Limb (tissue), 2 donors: ENCODE results near the gene KIAA1217.

Source experiments
- DNase-seq, 2 donors: peaks; one replicate each; pipeline ENCODE4 v3.0.0-alpha.2; 2016; ENCODE audit errors: extremely low spot score in 2 of 2

KIAA1217 gene

DNA sequence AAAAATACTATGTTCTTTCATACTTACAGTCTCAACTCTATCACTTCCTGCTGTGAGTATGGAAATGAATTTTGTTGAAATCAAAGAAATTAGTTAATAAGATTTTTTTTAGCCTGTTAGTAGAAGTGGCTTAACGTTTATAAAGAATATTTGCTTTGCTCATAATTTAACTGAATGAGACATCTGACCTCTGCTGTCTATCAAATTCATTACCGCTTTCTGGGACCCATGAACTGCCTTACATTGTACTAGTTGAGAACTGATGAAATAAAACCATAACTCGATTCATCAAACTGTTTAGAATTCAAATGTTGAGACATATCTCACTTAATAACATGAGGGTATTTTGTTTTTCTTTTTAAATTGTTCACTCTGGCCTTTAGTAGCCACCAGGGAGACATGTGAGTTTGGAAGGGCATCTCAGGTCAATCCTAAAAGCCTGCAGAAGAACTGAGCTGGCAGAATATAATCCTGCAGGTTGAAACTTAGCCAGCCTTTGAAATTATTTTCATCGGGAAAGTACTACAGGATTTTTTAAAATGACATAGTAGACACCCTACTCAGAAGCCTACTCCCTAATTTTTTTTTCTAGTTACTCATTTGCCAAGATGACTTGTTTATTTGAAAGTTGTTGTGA, 78.7 kb downstream of the KIAA1217 start:
- DNase-seq, result no peak

DNA sequence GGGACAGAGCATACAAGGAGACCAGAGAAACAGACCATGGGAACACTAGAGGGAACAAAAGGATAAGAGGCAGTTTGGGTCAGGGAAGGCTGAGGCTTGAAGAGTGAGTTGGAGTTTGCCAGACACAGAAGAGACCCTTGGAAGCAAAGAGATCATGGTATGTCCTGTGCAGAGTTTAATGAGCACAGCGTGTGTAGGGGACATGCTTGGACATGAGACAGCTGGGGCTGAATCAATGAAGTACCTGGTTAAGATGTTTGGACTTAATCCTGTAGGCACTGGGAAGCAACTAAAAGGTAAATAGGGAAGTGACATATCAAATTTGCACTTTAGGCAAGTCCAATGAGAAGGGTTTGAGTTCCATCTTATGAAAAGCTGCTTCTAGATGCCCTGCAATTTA, 79.6 kb downstream of the KIAA1217 start:
- no peak for DNase-seq

DNA sequence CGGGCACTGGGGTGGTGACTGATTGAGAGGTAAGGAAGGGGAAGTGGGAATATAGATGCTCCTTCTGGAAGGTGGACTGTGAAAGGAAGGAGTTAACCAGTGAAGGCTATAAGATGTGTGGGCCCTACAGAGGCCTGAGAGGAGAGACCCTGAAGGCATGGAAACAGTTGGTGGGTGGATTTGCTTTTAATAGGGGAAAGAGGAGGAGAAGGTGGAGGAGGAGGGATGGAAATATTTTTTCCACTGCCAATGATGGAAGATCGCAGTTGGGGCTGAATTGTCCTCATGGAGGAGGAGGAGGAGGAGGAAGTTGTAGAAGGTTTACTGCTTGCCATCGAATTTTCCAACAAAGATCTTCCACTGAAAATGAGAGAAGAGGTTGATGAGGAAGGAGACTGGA, 80.3 kb downstream of the KIAA1217 start:
- DNase-seq, result no peak

DNA sequence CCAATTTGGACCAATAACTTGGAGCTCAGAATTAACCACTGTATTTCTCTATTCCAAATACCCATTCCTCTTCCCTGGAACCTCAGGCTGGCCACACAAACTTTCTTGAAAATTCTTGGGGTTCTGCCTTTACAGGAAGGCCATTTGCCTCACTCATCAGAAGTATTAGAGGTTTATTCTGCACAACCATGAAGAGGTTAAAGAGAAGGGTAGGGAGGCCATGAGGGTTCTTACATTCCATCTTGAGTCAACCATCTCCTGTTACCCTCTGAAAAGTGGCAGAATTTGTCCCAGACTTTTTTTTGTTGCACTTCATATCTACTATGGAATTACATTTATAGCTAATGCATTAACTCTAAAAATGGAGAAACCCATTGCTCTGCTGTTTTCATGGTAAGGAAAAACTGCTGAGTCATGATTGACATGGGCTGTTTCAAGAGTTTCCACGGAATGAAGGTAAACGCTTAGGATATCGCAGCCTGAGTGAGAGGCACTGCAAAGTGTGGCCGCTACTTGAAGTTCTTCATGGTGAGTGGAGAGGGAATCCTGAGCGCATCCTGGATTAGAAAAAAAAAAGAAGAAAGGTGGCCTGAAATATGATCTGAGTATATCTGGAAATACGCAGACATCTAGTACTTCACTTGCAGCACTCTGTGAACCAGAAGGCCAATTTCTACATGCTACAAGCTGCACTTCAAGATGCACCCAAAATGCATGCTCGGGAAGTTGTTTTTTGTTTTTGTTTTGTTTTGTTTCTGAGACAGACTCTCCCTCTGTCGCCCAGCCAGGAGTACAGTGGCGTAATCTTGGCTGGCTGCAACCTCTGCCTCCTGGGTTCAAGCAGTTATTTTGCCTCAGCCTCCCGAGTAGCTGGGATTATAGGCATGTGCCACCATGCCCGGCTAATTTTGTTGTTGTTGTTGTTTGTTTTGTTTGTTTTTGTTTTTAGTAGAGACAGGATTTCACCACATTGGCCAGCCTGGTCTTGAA, 83.7 kb downstream of the KIAA1217 start:
- no peak for DNase-seq

DNA sequence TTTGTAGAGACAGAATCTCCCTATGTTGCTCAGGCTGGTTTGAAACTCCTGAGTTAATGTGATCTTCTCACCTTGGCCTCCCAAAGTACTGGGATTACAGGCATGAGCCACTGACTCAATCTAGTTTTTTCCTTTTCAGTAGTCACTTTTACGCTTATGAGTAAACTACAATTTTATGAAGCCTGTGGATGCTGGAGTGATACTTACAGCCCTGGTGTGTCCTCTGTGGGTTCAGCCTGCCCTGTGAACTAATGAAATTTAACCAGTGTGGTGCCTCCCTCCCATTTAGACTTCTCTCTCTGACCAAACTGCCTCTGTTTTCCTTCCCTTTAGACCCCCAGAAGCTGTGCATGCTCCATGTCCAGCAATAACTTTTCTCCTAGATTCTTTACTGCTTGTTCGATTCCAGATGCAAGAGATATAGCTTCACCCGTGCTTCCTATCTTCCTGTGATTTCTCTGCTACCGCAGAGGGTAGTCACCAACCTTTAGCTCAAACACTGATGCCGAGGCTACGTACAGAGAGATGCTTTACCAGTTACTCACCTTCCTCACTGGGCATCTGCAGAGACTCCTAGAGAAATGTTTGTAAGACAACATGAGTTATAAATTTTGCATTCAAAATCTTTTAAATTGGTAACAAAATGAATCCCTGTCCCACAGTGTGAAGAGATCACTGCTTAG, 90.8 kb downstream of the KIAA1217 start:
- no peak for DNase-seq

DNA sequence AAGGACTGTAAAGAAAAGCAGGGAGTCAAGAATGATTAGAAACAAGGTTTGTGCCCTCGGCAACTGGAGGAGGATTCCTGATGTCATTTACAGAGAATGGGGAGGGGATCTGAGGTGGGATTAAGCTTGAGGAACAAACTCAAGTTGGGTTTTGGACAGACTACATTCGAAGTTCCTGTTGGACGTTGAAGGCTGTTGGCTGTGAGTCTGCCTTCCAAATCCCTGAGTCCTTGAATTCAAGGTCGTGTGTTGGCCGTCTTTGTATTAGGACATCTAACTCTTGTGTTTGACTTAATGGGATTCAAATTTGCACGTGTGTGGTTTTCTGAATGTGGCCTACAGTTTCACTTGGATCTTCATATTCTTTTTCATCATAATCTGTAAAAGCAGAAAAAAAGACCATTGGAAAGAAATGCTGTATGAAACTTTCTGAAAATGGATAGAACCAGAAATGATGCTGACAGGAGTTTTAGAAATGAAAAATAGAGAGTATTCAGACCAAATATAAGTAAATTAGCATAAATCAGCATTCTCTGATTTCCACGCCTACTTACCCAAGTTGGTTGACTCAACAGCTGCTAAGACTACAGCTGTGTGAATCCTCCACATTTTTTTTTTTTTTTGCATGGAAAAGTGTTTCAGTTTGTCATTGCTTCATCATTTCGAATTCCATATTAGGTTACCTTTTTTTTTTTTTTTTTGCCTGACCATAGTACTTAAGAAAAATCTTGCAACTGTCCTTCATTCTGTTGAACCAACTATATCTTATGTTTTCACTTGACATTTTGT, 94.8 kb downstream of the KIAA1217 start:
- peak in 1 of 2 donors; percentile 15 for DNase-seq

DNA sequence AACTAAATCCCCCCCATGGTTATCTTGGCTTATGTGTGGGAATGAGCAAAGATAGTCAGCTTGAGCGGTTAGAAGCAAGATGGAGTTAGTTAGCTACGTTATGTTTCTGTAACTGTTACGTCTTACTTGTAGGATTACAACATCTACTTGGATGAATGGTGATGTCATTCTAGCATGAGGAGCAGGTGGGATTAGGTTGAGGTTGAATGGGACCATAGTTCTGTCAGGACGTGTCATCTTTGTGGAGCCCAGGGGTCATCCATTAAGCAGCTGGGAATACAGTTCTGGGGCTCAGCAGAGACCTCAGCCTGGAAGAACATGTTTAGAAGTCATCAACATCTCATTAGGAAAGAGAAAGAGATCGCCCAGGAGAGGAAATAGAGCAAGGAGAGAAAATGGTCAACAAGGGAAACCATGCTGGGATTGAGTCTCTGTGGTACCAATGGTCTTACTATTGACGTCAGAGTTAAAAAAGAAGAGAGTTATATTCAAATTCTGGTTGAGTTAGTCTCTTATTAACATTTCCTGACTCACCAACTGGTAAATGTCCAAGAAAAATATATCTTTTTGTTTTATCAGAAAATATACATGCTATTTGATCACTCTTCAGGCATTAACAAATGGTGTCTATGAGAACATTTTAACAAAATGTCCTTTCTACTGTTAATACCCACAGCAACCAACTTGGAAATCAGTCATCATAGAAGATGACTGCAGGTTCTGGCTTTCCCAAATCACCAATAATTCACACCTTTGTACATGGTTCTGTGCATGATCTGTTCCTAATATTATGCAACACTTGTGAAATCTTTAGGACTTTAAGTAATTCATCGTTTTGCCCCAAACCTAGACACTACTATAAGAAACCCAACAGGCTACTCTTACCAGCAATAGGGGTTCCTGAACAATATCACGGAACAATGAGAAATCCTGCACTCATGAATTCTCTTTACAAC, 96.9 kb downstream of the KIAA1217 start:
- no peak for DNase-seq

DNA sequence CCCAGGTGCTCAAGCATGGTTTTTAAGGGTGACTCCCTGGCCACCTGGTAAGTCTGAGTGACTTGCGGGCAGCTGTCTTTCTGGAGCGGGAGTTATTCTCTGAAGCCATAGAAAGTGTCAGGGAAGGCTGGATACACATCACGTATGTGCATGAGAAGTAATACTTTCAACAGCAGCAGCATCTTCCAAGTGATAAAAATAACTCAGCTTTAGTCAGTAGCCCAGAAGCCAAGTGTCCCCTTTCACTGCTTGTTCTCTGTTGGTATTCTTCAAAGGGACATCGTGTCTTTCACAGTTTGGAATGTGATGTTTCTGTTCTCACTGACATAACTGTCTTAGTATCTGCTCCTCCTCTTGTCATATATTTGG, 97.6 kb downstream of the KIAA1217 start:
- peak in 1 of 2 donors; percentile 30 for DNase-seq

DNA sequence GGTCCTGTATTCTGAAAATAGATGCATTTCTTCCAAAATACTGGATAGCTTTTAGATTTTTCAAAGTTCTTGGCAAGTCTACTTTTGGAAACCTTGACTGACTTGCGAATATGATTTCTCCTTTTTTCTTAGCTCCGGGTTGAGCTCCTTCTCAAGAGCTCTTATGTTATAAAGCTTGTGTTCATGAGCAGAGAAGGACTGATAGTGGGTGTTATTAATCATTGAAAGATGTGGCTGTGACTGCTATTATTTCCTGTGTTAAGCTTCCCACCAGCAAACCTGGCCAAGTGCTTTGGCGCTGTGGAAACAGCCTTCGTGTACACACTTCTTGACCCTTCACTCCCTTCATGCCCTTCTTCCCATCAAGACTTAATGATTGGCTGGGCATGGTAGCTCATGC, 98.2 kb downstream of the KIAA1217 start:
- DNase-seq, result no peak

DNA sequence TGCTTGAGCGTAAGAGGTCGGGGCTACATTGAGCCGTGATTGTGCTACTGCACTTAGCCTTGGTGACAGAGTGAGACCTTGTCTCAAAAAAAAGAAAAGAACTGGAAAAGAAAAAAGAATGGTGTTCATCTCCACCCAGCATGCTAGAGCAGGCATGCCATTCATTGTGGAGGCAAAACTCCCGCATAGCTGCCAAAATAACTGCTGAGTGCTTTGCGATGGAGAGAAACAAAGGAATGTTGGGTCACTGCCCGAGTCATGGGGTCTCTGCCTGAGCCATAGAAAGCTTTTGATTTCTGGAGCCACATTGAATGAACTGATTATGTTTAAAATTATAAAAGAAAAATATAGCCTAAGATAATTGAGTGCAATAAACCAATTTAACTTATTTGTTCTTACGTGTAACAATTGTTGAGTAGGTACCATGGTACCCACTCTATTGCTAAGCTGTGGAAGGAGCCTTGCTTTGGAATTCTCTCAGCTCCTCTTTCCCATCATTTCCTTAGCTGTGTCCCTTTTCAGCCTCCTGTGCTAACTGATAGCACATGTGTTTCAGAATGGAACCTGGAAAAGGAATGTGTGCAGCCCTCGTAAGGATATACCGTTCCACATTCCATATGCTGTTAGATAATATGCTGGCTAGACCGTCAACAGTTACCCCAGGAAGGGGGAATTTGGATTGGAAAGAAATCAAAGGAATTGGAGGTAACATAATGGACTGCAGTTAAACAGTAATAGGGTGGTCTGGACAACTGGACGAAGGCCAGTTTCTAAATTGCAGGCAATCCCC, 99.0 kb downstream of the KIAA1217 start:
- DNase-seq, result peak; percentile 42 to 48

DNA sequence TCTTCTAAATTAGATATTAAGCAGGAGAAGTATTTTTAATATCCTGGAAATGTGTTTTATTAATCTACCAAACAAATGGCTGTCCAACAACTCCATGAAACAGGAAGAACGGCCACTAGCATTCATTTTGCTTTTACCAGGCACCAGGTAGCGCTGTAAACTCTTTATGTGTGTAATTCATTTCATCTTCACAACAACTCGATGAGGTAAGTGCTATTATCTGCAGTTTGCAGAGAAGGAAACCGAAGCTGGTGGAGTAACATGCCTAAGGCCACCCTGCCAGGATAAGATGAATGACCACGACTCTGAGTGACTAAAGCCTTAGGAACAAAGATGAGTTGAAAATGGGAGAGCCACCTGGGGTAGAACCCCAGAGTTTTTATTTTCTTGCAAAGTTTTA, 101.2 kb downstream of the KIAA1217 start:
- no peak for DNase-seq

DNA sequence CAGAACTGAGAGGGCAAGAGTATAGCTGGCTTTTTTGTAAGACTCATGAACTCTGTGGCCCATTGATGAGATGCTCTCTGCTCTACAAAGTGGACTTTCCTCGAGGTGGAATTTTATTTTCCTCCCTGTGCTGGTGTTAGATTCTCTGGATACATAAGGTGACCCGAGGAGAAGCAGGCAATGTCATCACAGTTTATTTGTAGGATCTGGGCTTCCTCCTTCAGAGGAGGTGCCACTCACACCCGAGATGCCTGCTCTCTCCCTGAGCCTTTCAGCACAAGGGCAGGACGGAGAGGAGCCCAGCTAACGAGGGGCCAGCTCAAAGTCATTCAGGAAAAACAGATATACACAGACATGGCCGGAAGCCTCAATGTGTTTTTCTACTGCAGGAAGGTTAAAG, 103.0 kb downstream of the KIAA1217 start:
- DNase-seq, result no peak

DNA sequence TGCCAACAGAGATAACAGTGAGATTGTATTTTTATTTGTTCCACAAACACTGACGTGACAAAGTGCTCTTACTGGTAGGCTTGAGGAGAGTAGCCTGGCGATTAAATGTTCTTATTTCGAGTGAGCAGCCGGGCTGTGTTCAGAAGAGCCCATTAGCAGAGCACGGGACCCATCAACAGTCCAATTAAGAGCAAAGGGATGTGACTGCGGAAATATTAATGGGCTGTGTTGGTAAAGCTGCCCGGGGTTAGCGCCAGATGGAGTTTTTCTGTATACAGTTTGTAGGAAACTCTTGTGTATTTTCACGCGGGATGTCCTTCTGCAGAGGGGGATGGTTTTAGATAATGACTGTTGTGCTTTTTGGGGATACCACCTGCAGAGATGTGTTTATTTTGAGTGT, 104.3 kb downstream of the KIAA1217 start:
- no peak for DNase-seq

DNA sequence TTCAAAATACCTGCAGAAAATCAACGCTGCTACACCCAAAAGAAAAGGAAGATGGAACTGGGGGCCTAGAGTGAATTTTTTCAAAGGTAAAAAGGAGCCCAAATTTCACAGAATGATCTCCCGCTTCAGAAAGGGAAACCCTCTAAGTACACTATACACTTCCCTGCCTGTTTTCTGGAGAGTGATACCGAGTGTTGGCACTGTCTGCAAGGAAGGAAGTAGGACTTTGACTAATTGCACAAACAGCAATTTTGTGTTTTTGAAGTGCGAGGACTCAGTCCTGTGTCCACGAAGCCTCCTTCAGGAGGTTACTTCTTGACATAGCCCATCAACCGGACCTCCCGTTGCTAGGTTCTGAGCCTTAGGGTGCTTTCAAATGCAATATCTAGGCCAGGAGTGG, 106.3 kb downstream of the KIAA1217 start:
- DNase-seq, result no peak

DNA sequence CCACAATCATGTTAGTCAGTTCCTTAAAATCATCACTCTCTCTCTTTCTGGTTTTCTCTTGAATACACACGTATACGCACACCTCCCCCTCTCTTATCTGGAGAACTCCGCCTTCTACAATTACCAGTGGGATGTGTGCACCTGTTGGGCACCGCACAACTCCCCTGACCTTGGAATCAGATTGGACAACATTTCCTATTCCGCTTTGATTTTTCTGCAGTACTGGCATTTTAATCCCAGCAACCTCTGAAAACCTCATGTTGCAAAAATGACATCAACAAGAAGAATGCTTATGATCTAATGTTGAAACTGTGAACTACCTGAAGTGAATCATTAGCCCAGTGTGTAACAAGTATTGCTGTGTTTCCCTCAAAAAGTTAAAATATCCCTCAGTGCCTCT, 109.6 kb downstream of the KIAA1217 start:
- no peak for DNase-seq

DNA sequence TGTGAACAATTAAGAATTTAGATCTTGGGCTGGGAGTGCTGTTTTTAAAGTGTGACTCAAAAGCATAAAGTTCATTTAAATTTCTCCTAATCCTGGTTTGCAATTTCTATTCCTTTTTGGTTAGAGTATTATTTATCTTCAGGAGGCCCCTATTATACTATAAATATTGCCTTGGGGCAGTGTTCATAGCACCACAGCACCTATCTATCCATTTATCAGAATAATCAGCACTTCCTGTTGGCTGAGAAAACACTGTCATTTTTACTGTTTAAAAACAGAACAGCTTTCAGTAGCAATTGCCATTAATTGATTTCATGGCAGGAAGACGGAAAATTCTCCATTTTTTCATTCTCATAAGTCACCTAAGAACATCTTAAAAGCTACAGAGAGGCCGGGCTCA, 111.4 kb downstream of the KIAA1217 start:
- DNase-seq, result no peak

DNA sequence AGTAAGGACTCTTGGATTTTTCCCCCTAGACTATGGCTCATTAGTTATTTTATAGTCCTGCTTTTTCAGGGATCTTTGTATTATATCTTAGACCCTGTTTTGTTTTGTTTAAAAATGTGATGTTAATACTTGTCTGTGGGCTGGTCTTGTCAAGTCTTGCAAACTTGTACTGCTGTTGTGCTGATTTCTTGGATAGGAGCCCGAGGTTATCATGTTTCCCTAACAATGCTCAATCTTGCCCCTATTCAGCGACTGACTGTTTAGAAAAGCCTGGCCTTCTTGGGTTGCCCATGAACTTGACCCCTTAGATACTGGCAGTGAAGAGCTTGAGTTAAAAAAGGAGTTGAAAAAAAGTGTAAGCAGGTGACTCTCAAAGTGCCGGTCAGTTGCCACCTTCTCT, 115.7 kb downstream of the KIAA1217 start:
- DNase-seq, result no peak

DNA sequence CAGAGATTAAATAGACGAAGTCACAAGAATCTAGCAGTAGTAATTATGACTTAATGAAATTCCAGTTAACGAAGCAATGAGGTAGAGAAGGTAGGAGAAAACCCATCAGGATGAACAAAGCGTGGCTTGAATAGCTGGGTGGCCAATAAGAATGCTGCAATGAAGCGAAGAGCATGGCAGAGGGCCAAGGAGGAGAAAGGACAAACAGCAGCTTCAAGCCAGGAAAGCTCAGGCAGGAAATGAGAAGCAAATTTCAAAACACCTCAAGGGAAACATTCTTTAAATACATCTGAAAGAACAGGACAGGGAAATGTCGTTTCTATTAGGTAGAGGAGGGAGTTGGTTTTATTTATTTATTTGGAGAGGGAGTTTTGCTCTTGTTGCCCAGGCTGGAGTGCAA, 122.5 kb downstream of the KIAA1217 start:
- DNase-seq, result peak in 1 of 2 donors; percentile 58

DNA sequence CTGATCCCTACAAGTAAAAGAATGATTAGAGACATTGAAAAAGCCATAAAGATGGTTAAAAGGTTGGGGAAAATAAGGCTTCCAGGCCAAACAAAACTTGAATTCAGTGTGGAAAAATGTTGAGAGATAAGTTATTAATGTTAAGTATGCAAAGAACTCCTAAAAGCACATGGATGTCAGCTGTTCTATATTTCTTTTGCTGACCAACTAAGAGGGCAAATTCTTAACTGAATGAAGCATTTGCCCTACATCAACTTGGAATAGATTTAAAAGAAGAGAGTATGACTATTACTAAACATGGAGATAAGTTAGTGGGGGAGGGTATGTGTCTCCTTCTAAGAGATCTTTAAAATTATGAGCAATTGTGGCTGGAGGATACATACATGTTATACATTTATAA, 124.8 kb downstream of the KIAA1217 start:
- DNase-seq, result no peak
